HFFc6 (cell line): ENCODE data around the gene WDR86. TPM values are rescaled to one million over a fixed set of nuclear protein-coding genes. Genes with fewer than 3 reads are reported as not detected.

ENCODE experiments used
- DNase-seq: peaks from one replicate; pipeline ENCODE4 v3.0.0-alpha.2; 2018
- H3K27ac Mint-ChIP-seq: 2 replicates; pipeline ENCODE4 v1.8.0; 2020; ENCODE audit warnings: mild to moderate bottlenecking, mixed read lengths
- H3K27me3 Mint-ChIP-seq: 2 replicates; pipeline ENCODE4 v1.8.0; 2021; ENCODE audit warnings: mild to moderate bottlenecking, moderate library complexity, mixed read lengths; ENCODE audit not compliant: insufficient read depth
- H3K36me3 Mint-ChIP-seq: 2 replicates; pipeline ENCODE4 v1.8.0; 2021; ENCODE audit warnings: low read depth, mixed read lengths
- H3K4me1 Mint-ChIP-seq: 2 replicates; pipeline ENCODE4 v1.8.0; 2020; ENCODE audit warnings: low read depth, mixed read lengths
- H3K4me3 Mint-ChIP-seq: 2 replicates; pipeline ENCODE4 v1.8.0; 2020; ENCODE audit warnings: mild to moderate bottlenecking, moderate library complexity, mixed read lengths
- H3K9me3 Mint-ChIP-seq: 2 replicates; pipeline ENCODE4 v1.8.0; 2020; ENCODE audit warnings: mild to moderate bottlenecking, mixed read lengths
- CTCF ChIP-seq: fragments of 200-600 bp; sonication (generic); IDR thresholded peaks from 2 replicates; pipeline ENCODE4 v1.5.0; 2021; ENCODE audit warnings: antibody characterized with exemption, mild to moderate bottlenecking
- total RNA-seq, 6 experiments: library from RNA; stranded (reverse); fragmentation: NEBNext Ultra II Directional; extraction: Animal tissue kit (Norgen Biotek cat#: 25700); gene quantifications; 2 replicates in 1 of 6; 3 replicates in 5 of 6; pipeline ENCODE4 v1.2.3, GENCODE V29; 2021

The WDR86 gene
- total RNA-seq, 6 experiments from 2014 or later = not detected

GRCh38 chr7:151416112-151416940 lies 6.5 kb upstream of the WDR86 start:
- Mint-ChIP-seq H3K27me3 (peaks cover 59% of the 10 kb centered on the region), H3K4me1 (no peaks in the 10 kb centered on the region), H3K27ac (no peak overlapping the region), H3K9me3 (peaks cover 16% of the 10 kb centered on the region), H3K36me3 (peaks cover 18% of the 10 kb centered on the region), H3K4me3 (no peak overlapping the region)
- no peak for DNase-seq
- TF ChIP-seq CTCF = no peak

- TF ChIP-seq CTCF = no peak
- H3K27me3 Mint-ChIP-seq = peaks cover 64% of the 10 kb centered on the region
- no peak overlapping the region for H3K27ac Mint-ChIP-seq
- H3K4me3 Mint-ChIP-seq = no peak overlapping the region
- peaks cover 11% of the 10 kb centered on the region for H3K9me3 Mint-ChIP-seq
- DNase-seq = no peak
- no peaks in the 10 kb centered on the region for H3K4me1 Mint-ChIP-seq
- H3K36me3 Mint-ChIP-seq = peaks cover 13% of the 10 kb centered on the region
These were observed 5.7 kb upstream of the WDR86 start for GRCh38 chr7:151415375-151416105.

- H3K27ac Mint-ChIP-seq = no peak overlapping the region
- DNase-seq = no peak
- H3K4me3 Mint-ChIP-seq = no peak overlapping the region
- H3K9me3 Mint-ChIP-seq = no peaks in the 10 kb centered on the region; the same call in 1 of the 2 replicates
- peaks cover 6% of the 10 kb centered on the region; the same call in 1 of the 2 replicates for H3K4me1 Mint-ChIP-seq
- peaks cover 70% of the 10 kb centered on the region for H3K27me3 Mint-ChIP-seq
- H3K36me3 Mint-ChIP-seq = 0 out of 2 replicates have a peak, but pooled peaks cover 3% of the 10 kb centered on the region
- no peak for TF ChIP-seq CTCF
These were observed 3.4 kb upstream of the WDR86 start for GRCh38 chr7:151413241-151413640.

- Mint-ChIP-seq H3K9me3 (no peaks in the 10 kb centered on the region), H3K36me3 (no peaks in the 10 kb centered on the region), H3K4me3 (no peak overlapping the region), H3K4me1 (peaks cover 6% of the 10 kb centered on the region; the same call in 1 of the 2 replicates), H3K27me3 (peaks cover 66% of the 10 kb centered on the region), H3K27ac (no peak overlapping the region)
- TF ChIP-seq CTCF = no peak
- DNase-seq = no peak
These were observed 2.5 kb upstream of the WDR86 start for GRCh38 chr7:151412318-151412717.

- Mint-ChIP-seq H3K27me3 (peaks cover 65% of the 10 kb centered on the region), H3K4me3 (no peak overlapping the region), H3K27ac (no peak overlapping the region)
These were observed 1.7 kb upstream of the WDR86 start for GRCh38 chr7:151411551-151411950.

More at GRCh38 chr7:151411551-151411950, 1.7 kb upstream of the WDR86 start:
- no peaks in the 10 kb centered on the region for H3K36me3 Mint-ChIP-seq
- DNase-seq = no peak
- no peaks in the 10 kb centered on the region for H3K9me3 Mint-ChIP-seq
- no peak for TF ChIP-seq CTCF
- H3K4me1 Mint-ChIP-seq = peaks cover 6% of the 10 kb centered on the region; the same call in 1 of the 2 replicates
